Stimulated activated CD8-positive, alpha-beta memory T cell treated with anti-CD3 and anti-CD28 coated beads, Interleukin-15, amount 100 ng/mL, for 24 hours (primary cell): ENCODE results near the gene ADAMTS3.
"Not testable (repeated sequence)": the region's sequence is repeated elsewhere in the genome, so short reads cannot be mapped to it uniquely, and the experiment has no call there.

Experiments
- DNase-seq: peaks from one replicate; pipeline ENCODE4 v3.0.0-alpha.2; 2020; ENCODE audit warnings: low read depth

ADAMTS3 gene

DNA sequence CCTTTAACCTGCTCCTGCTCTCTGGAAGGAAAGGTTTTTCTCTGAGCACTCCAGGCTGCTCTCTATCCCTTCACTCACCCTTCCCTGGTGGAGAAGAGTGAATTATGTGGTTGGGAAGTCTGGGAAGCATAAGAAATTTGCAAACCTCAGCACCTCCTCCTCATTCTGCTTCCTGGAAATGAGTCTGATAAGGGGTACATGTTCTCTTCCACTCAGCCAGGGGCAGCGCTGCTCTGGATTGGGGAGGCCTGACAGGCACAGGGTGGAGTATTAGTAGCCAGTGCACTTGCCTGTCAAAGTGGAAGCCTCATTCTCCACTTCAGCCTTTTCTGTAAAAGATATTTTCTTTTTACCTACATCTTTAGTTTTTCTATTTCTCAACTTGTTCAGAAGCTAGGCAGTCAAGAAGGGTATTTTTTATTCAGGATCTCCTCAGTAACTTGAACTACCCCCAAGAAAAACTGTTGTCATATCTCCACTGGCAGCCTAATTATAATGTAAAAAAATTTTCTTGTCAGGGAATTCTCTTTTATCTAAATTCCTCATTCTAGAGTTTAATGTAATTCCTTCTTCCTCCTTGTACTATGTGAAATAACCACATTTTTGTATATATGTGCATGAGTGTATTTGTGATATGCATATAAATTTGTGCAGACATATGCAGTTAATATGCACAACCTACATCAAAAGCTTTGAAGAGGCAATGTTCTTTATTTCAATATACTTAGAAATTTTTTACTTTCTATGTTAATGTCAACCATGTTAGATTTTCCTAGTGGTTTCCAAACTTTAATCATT is 15.3 kb downstream of the ADAMTS3 start:
- DNase-seq, result no peak

DNA sequence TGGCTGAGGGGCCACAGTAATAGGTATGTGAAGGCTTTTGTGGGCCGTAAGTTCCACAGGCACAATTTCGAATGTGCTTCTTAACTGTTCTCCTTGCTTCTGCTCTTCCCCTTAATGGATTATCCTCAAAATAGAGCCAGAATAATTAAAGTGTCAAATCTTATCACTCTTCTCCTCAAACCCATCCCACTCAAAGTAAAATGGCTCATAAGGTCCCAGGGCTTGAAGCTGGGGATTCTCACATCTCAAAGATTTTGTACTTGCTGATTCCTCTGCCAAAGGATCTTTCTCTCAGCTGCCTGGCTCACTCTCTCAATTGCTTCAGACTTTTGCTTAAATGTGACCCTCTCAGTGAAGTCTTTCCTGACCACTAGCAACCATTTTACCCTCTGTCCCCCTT is 16.6 kb downstream of the ADAMTS3 start:
- DNase-seq, result no peak

DNA sequence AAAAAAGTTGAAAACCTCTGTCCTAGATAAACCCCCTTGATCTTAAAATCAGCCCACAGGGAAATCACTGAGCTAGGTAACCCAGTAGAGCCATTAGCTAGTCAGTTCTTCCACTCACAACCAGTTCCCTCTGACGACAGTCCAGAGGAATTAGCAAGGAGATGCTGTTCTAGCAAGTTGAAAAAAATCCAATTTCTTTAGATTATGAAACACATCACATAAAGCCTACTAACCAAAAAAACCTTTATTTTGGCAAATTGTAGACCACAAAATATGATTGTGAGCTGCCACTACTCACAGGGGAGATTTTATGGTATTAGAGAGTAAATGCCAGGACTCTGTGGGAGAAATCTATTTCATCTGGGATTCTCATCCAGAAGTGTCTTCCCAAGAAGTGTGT is 22.6 kb downstream of the ADAMTS3 start:
- no peak for DNase-seq

DNA sequence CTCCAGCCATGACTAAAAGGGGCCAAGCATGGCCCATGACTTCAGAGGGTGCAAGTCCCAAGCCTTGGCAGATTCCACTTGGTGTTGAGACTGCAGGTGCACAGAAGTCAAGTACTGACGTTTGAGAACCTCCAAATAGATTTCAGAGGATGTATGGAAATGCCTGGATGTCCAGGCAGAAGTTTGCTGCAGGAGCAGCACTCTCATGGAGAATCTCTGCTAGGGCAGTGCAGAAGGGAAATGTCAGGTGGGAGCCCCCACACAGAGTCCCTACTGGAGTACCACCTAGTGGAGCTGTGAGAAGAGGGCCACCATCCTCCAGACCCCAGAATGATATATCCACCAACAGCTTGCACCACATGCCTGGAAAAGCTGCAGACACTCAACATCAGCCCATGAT is 28.3 kb downstream of the ADAMTS3 start:
- DNase-seq, result not testable (repeated sequence)

DNA sequence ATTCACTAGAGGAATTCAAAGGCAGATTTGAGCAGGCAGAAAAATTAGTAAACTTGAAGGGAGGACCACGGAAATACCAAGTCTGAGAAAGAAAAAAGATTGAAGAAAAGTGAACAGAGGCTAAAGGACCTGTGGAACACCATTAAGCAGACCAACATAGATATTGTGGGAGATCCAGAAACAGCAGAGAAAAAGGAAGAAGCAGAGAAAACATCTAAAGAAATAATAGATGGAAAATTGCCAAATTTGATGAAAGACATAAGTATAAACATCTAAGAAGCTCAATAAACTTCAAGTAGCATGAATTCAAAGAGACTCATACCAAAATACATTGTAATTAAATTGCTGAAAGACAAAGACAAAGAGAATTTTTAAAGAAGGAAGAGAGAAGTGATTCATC is 31.0 kb downstream of the ADAMTS3 start:
- no peak for DNase-seq

GRCh38 chr4:72536443-72536842 is 32.6 kb downstream of the ADAMTS3 start:
- DNase-seq, result no peak

DNA sequence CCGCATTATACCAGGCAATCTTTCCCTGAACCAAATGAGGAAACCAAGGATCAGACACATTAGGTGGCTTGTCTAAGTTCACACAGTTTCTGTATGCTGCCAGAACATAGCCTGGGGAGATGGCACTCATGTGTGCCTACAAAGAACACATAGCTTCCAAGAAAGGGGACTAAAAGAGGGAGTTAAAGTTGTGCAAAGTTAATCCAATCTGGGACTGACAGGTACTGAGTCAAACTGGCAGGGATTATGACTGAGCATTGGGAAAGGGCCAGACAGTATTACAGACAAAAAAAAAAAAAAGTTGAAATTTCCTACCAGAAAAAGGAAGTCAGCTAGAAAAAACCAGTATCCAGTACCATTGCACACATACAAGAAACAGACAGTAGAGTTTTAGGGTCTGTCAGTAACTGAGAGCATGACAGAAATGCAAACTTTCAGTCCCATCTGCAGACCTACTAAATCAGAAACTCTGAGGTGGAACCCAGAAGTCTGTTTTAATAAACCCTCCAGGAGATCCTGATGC is 37.2 kb downstream of the ADAMTS3 start:
- no peak for DNase-seq

GRCh38 chr4:72531322-72531721 is 37.7 kb downstream of the ADAMTS3 start:
- no peak for DNase-seq

GRCh38 chr4:72529148-72529822 is 39.7 kb downstream of the ADAMTS3 start:
- no peak for DNase-seq

GRCh38 chr4:72527038-72527646 is 41.9 kb downstream of the ADAMTS3 start:
- DNase-seq, result no peak

DNA sequence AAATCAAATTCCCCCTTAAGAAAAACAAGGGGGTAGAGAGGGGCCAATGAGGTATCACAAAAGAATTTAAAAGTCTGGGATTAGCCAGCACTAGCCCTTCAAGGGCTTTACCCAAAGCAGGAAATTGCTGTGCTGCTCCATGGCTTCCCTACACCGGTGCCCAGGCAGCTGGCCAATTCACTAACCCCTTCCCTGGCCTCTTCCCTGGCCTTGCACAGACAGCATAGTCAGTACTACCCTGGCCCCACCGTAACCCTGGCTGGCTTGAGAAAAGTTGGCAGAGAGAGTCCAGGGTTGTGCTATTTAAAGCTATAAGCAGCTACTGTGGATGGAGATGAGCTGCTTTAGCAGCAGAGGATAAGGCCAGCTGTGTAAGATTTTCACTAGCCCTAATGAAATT is 43.1 kb downstream of the ADAMTS3 start:
- no peak for DNase-seq

DNA sequence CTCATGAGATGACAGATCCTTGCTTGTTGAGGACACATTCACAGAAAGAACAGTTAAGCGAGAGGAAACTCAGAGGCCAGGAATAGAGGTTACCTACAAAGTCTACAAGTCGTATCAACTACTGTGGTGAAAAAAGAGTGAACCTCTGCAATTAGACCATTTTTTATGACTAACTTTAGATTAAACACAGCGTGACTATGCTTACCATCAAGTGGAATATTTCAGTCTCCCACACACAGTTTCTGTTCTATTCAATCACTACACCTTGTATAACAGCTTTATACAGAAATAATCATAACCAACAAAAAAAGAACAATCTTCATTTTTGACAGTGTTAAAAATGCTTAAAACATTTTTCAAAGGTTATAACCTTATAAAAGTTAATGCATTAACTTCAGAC is 46.6 kb downstream of the ADAMTS3 start:
- no peak for DNase-seq

- DNase-seq, result no peak
These were observed 55.8 kb downstream of the ADAMTS3 start for GRCh38 chr4:72513227-72513626.

DNA sequence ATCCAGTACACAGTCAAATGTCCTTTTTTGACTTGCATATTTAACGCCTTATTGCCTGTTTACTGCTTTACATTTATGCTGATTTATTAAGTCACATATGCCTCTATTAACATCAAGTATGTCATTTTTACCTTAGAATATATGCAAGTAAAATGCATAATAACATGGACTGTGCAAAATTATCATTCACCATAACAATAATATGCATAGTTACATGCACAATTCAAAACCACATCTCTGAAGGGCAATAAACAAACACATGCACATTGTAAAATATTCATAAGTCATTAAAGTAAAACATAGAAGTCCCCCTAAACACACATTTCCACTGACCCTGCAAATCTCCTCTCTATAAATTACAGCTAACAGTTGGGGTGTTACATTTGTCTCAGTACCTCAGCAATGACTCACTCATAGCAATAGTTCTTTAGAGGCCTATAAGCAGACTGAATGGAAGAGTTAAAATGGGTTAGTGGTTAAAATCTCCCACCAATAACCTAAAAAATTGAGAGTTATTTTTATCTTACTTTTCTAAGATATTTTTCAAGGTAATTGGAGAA is 61.1 kb downstream of the ADAMTS3 start:
- no peak for DNase-seq

DNA sequence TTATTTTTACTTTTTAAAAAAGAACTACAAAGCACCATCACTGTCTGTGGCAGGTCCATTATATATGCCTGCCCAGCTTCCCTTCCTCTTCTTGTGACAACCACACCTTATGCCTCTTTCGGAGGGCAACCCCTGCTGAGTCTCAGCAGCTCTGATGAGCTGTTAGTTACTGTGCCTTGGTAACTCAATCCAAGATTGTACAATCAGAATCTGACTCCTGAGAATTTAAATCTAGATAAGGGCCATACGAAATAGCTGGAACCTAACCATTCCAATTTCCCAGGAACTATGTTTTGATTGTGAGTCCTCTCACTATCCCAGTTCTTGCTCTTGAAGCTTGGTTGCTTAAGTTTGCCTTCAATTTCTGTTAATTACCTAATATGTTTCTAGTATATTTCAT is 61.9 kb downstream of the ADAMTS3 start:
- no peak for DNase-seq

- no peak for DNase-seq
These were observed 63.7 kb downstream of the ADAMTS3 start for GRCh38 chr4:72505314-72505744.

DNA sequence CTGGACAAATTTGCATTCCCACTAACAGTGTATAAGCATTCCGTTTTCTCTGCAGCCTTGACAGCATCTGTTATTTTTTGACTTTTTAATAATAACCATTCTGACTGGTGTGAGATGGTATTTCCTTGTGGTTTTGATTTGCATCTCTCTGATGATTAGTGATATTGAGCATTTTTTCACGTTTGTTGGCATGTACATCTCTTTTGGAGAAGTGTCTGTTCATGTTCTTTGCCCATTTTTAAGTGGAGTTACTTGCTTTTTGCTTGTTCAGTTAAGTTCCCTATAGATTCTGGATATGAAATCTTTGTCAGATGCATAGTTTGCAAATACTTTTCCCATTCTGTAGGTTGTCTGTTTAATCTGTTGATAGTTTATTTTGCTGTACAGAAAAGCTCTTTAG is 68.8 kb downstream of the ADAMTS3 start:
- no peak for DNase-seq

DNA sequence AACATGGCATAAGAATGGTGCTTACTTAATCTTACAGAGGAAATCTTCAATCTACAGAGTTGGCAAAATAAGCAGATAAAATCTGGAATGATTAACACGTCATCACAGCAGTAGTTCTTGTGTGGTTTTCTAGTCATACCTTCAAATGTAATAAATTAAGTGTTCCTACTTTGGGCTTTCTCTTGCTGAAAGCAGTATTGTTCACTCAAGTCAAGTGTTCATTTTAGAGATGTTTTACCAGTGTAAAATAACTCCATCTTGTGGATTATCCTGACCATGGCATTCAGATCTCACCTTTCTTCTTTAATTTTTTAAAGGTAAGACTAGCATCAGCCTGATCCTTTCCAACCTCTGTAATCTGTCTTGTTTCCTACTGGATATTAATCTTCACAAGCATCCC is 72.9 kb downstream of the ADAMTS3 start:
- no peak for DNase-seq

DNA sequence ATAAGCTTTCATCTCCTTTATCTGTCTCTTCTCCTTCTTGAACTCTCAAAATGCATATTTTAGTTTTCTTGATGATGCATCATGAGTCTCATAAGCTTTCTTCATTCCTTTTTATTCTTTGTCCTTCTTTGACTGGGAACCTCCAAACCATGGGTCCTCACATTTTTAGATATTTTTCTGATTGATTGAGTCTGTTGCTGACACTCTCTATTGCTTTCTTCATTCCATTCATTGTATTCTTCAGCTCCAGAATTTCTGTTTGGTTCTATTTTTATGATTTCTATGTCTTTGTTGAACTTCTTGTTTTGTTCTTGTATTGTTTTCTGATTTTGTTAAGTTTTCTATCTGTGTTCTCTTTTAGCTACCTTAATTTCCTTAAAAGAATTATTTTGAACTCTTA is 74.9 kb downstream of the ADAMTS3 start:
- no peak for DNase-seq

DNA sequence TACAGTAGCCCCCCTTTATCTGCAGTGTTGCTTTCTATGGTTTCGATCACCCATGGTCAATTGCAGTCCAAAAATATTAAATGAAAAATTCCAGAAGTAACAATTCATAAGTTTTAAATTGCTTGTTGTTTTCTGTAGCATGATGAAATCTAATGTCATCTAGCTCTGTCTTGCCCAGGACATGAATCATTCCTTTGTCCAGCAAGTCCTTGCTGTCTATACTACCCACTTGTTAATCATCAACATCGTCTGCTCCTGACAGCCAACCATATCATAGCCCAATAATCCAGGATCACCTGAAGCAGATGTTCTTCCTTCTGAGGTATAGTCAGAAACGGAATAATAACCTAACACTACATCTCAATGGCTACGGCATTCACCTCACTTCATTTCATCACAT is 79.8 kb downstream of the ADAMTS3 start:
- DNase-seq, result no peak

DNA sequence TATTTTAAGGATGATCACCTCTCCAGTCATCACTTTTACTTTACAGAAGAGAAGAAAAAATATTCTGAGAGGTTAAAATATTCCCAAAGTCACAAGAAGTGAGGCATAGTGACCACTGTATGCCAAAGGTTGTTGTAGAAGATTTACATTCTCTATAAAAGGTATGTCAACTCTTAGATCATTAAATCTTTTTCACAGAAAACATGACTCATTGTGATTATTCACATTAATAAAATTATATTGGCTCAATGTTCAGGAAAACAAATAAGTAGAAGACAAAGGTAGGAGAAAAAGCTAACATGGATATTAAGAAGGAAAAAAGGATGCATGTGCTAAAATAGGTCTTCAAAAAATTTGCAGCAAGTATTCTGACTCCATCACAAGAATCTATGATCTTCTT is 82.0 kb downstream of the ADAMTS3 start:
- no peak for DNase-seq

- no peak for DNase-seq
These were observed 84.0 kb downstream of the ADAMTS3 start for GRCh38 chr4:72484981-72485380.

GRCh38 chr4:72473434-72473900 is 95.6 kb downstream of the ADAMTS3 start:
- DNase-seq, result no peak
